WTC11 (cell line): Measurements from ENCODE around the gene SMCP. TPM values are rescaled to one million over a fixed set of nuclear protein-coding genes. Genes with fewer than 3 reads are reported as not detected.

Source experiments
- ATAC-seq: fragments of 200-7000 bp; cut with Tn5 transposase; 2 replicates; pipeline ENCODE4 v1.10.0; 2021; ENCODE audit warnings: mild to moderate bottlenecking, moderate library complexity
- CTCF ChIA-PET: fragments of 300-600 bp; sonication (Branson Sonifier 250); formaldehyde crosslinking; loops from one replicate; lab custom pipeline; 2021; ENCODE audit warnings: antibody characterized with exemption; lab: Charles Lee
- POLR2A ChIA-PET: fragments of 350-600 bp; sonication (Branson Sonifier 250); formaldehyde crosslinking; loops from one replicate; lab custom pipeline; 2021; ENCODE audit warnings: antibody characterized with exemption; lab: Charles Lee
- DNase-seq: peaks from one replicate; pipeline ENCODE4 v3.0.0; 2021; ENCODE audit warnings: low spot score
- H3K27ac Mint-ChIP-seq: 2 replicates; pipeline ENCODE4 v1.8.0; 2021; ENCODE audit warnings: mixed read lengths
- H3K27me3 Mint-ChIP-seq: 2 replicates; pipeline ENCODE4 v1.8.0; 2021; ENCODE audit warnings: low read depth, mild to moderate bottlenecking, moderate library complexity, mixed read lengths
- H3K36me3 Mint-ChIP-seq: 2 replicates; pipeline ENCODE4 v1.8.0; 2021; ENCODE audit warnings: mixed read lengths
- H3K4me1 Mint-ChIP-seq: 2 replicates; pipeline ENCODE4 v1.8.0; 2022; ENCODE audit warnings: mixed read lengths
- H3K4me3 Mint-ChIP-seq: 2 replicates; pipeline ENCODE4 v1.8.0; 2021; ENCODE audit warnings: mild to moderate bottlenecking, moderate library complexity, mixed read lengths
- H3K9me3 Mint-ChIP-seq: 2 replicates; pipeline ENCODE4 v1.8.0; 2021; ENCODE audit warnings: mixed read lengths
- ATF2 ChIP-seq: sonication (generic); formaldehyde crosslinking; IDR thresholded peaks from 2 replicates; pipeline ENCODE4 v1.8.1; 2022; ENCODE audit warnings: low read depth, missing genetic modification reagents, borderline replicate concordance
- ATF3 ChIP-seq: sonication (generic); formaldehyde crosslinking; conservative IDR thresholded peaks from 2 replicates; pipeline ENCODE4 v1.8.1; 2022; ENCODE audit warnings: mild to moderate bottlenecking, missing genetic modification reagents
- EMX1 ChIP-seq: fragments of 250-450 bp; sonication (Bioruptor Pico); IDR thresholded peaks from 2 replicates; pipeline ENCODE4 v1.8.0; 2021; ENCODE audit warnings: mild to moderate bottlenecking
- ERG ChIP-seq: fragments of 250-450 bp; sonication (Bioruptor Pico); IDR thresholded peaks from 2 replicates; pipeline ENCODE4 v1.8.0; 2021; ENCODE audit warnings: mild to moderate bottlenecking
- FOXP4 ChIP-seq: sonication (generic); formaldehyde crosslinking; IDR thresholded peaks from 2 replicates; pipeline ENCODE4 v1.8.0; 2022; ENCODE audit warnings: mild to moderate bottlenecking, missing genetic modification reagents
- JUN ChIP-seq: sonication (generic); formaldehyde crosslinking; IDR thresholded peaks from 2 replicates; pipeline ENCODE4 v1.8.0; 2023; ENCODE audit warnings: mild to moderate bottlenecking, missing genetic modification reagents
- NFE2L1 ChIP-seq: sonication (generic); formaldehyde crosslinking; IDR thresholded peaks from 2 replicates; pipeline ENCODE4 v1.8.1; 2023; ENCODE audit warnings: missing genetic modification reagents
- PRDM15 ChIP-seq: sonication (generic); formaldehyde crosslinking; IDR thresholded peaks from 2 replicates; pipeline ENCODE4 v1.8.0; 2022; ENCODE audit warnings: missing genetic modification reagents
- TEAD4 ChIP-seq: sonication (generic); formaldehyde crosslinking; IDR thresholded peaks from 2 replicates; pipeline ENCODE4 v1.8.0; 2022; ENCODE audit warnings: mild to moderate bottlenecking, missing genetic modification reagents
- TP53 ChIP-seq: sonication (generic); formaldehyde crosslinking; IDR thresholded peaks from 2 replicates; pipeline ENCODE4 v1.8.1; 2023; ENCODE audit warnings: mild to moderate bottlenecking, missing genetic modification reagents
- ZNF219 ChIP-seq: sonication (generic); formaldehyde crosslinking; IDR thresholded peaks from 2 replicates; pipeline ENCODE4 v1.8.0; 2023; ENCODE audit warnings: missing genetic modification reagents, mild to moderate bottlenecking, borderline replicate concordance
- ZNF281 ChIP-seq: sonication (generic); formaldehyde crosslinking; IDR thresholded peaks from 2 replicates; pipeline ENCODE4 v1.8.0; 2023; ENCODE audit warnings: mild to moderate bottlenecking, missing genetic modification reagents
- ZNF416 ChIP-seq: fragments of 250-450 bp; sonication (Bioruptor Pico); IDR thresholded peaks from 2 replicates; pipeline ENCODE4 v1.9.0; 2021; ENCODE audit warnings: mild to moderate bottlenecking, inconsistent platforms
- ZNF425 ChIP-seq: fragments of 250-450 bp; sonication (Bioruptor Pico); conservative IDR thresholded peaks from 2 replicates; pipeline ENCODE4 v1.9.0; 2021; ENCODE audit warnings: mild to moderate bottlenecking
- total RNA-seq: library from RNA; stranded (reverse); gene quantifications from 3 replicates; pipeline ENCODE4 v1.2.3, GENCODE V29; 2021

The SMCP gene
- total RNA-seq, 1 experiment from 2014 or later: not detected

- no peak for TF ChIP-seq FOXP4 (CRISPR knock-in tag)
- TF ChIP-seq ERG (CRISPR knock-in tag): no peak
- TF ChIP-seq ZNF425 (CRISPR knock-in tag): no peak
Observed at GRCh38 chr1:152886758-152887409, 8.8 kb downstream of the SMCP start (continued).

GRCh38 chr1:152888126-152888525 is 10.0 kb downstream of the SMCP start:
- H3K27ac Mint-ChIP-seq: no peak overlapping the region
- DNase-seq (no peak), ATAC-seq (no peak)
- H3K27me3 Mint-ChIP-seq: no peaks in the 10 kb centered on the region
- no peaks in the 10 kb centered on the region for H3K4me1 Mint-ChIP-seq
- H3K36me3 Mint-ChIP-seq: no peaks in the 10 kb centered on the region
- peaks cover 32% of the 10 kb centered on the region for H3K9me3 Mint-ChIP-seq
- TF ChIP-seq ZNF416 (CRISPR knock-in tag) (no peak), ZNF281 (CRISPR knock-in tag) (no peak), EMX1 (CRISPR knock-in tag) (no peak)
- H3K4me3 Mint-ChIP-seq: no peak overlapping the region
- CTCF ChIA-PET: interaction anchor here (1.7 to 2.4 kb wide), 3 partner anchors 10 to 304 kb away, joined by 4 to 8 read pairs (median 8); partner anchors contain the start of gene SMCP
- POLR2A ChIA-PET: no interaction called here

GRCh38 chr1:152899027-152899426 is 20.9 kb downstream of the SMCP start:
- POLR2A ChIA-PET: no interaction called here
- no peak for ATAC-seq
- Mint-ChIP-seq H3K27me3 (peaks cover 3% of the 10 kb centered on the region; the same call in 1 of the 2 replicates), H3K36me3 (no peaks in the 10 kb centered on the region), H3K27ac (no peak overlapping the region), H3K4me1 (peaks cover 6% of the 10 kb centered on the region; the same call in 1 of the 2 replicates), H3K9me3 (peaks cover 10% of the 10 kb centered on the region; the same call in 1 of the 2 replicates), H3K4me3 (no peak overlapping the region)
- DNase-seq: no peak
- CTCF ChIA-PET: interaction anchor here (0.6 to 1.4 kb wide), 5 partner anchors 11 to 1673 kb away, joined by 3 to 5 read pairs (median 3); partner anchors contain the start of gene SMCP
- TF ChIP-seq TP53 (CRISPR knock-in tag) (no peak), NFE2L1 (CRISPR knock-in tag) (no peak), JUN (no peak), ZNF219 (no peak), ATF2 (CRISPR knock-in tag) (no peak), PRDM15 (CRISPR knock-in tag) (no peak), FOXP4 (CRISPR knock-in tag) (no peak), TEAD4 (CRISPR knock-in tag) (no peak), ATF3 (CRISPR knock-in tag) (no peak)
